HEK293 (cell line): ENCODE data around the gene FXYD6.

ENCODE experiments used
- FEZF1 ChIP-seq: fragments of 450-650 bp; formaldehyde crosslinking; IDR thresholded peaks from 2 replicates; pipeline ENCODE4 v1.5.1; 2016; ENCODE audit warnings: missing biosample characterization, missing genetic modification characterization
- KLF8 ChIP-seq: fragments of 450-650 bp; formaldehyde crosslinking; IDR thresholded peaks from 2 replicates; pipeline ENCODE4 v1.5.1; 2016; ENCODE audit warnings: missing biosample characterization, missing genetic modification characterization
- ZNF133 ChIP-seq: fragments of 450-650 bp; formaldehyde crosslinking; IDR thresholded peaks from 2 replicates; pipeline ENCODE4 v1.5.1; 2016; ENCODE audit warnings: missing biosample characterization, missing genetic modification characterization
- ZNF24 ChIP-seq: fragments of 450-650 bp; formaldehyde crosslinking; IDR thresholded peaks from 2 replicates; pipeline ENCODE4 v1.5.1; 2016; ENCODE audit warnings: missing biosample characterization, missing genetic modification characterization
- ZNF473 ChIP-seq: fragments of 450-650 bp; formaldehyde crosslinking; IDR thresholded peaks from 2 replicates; pipeline ENCODE4 v1.5.1; 2017; ENCODE audit warnings: missing biosample characterization, missing genetic modification characterization
- ZNF561 ChIP-seq: fragments of 450-650 bp; IDR thresholded peaks from 2 replicates; pipeline ENCODE4 v1.5.1; 2018; ENCODE audit warnings: missing biosample characterization, missing genetic modification characterization, borderline replicate concordance
- ZNF664 ChIP-seq: fragments of 450-650 bp; formaldehyde crosslinking; IDR thresholded peaks from 2 replicates; pipeline ENCODE4 v1.5.1; 2016; ENCODE audit warnings: missing biosample characterization, missing genetic modification characterization
- ZNF768 ChIP-seq: fragments of 450-650 bp; formaldehyde crosslinking; IDR thresholded peaks from 2 replicates; pipeline ENCODE4 v1.5.1; 2018; ENCODE audit warnings: missing biosample characterization, mild to moderate bottlenecking, missing genetic modification characterization
- TF ChIP-seq, protein P1 (sequence below): fragments of 450-650 bp; formaldehyde crosslinking; IDR thresholded peaks from 2 replicates; pipeline ENCODE4 v1.5.1; 2016; ENCODE audit warnings: missing biosample characterization, missing genetic modification characterization
- TF ChIP-seq, protein P2 (sequence below): fragments of 450-650 bp; formaldehyde crosslinking; IDR thresholded peaks from 2 replicates; pipeline ENCODE4 v1.5.1; 2017; ENCODE audit warnings: missing biosample characterization, missing genetic modification characterization
- TF ChIP-seq, protein P3 (sequence below): fragments of 450-650 bp; formaldehyde crosslinking; IDR thresholded peaks from 2 replicates; pipeline ENCODE4 v1.5.1; 2016; ENCODE audit warnings: missing biosample characterization, missing genetic modification characterization, borderline replicate concordance

DNA sequence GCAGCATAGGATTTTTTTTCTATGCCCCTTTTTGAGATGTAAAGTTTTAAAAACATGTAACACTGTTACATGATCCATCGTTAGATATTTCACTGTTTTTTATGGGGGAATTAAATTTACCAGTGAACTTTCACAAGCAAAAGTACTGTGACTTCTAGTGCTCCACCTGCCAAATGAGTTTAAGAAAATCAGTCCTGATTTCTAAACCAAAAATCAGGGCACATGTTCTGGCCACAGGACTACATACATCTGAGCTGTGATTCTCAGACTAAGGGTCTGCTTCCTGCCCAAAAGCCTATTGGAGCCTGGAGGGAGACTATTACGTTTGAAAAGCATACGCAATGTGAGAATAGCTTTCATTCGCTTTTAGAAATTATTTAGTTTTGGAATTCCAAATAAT lies 30.3 kb upstream of the FXYD6 start:
- TF ChIP-seq, protein P1, sequence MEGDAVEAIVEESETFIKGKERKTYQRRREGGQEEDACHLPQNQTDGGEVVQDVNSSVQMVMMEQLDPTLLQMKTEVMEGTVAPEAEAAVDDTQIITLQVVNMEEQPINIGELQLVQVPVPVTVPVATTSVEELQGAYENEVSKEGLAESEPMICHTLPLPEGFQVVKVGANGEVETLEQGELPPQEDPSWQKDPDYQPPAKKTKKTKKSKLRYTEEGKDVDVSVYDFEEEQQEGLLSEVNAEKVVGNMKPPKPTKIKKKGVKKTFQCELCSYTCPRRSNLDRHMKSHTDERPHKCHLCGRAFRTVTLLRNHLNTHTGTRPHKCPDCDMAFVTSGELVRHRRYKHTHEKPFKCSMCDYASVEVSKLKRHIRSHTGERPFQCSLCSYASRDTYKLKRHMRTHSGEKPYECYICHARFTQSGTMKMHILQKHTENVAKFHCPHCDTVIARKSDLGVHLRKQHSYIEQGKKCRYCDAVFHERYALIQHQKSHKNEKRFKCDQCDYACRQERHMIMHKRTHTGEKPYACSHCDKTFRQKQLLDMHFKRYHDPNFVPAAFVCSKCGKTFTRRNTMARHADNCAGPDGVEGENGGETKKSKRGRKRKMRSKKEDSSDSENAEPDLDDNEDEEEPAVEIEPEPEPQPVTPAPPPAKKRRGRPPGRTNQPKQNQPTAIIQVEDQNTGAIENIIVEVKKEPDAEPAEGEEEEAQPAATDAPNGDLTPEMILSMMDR (tag by site-specific recombination), result no peak
- no peak for TF ChIP-seq ZNF768
- TF ChIP-seq ZNF664 (tag by site-specific recombination), result no peak
- no peak for TF ChIP-seq ZNF561
- no peak for TF ChIP-seq FEZF1 (tag by site-specific recombination)
- TF ChIP-seq KLF8 (tag by site-specific recombination), result no peak
- TF ChIP-seq ZNF133 (tag by site-specific recombination), result no peak
- TF ChIP-seq, protein P2, sequence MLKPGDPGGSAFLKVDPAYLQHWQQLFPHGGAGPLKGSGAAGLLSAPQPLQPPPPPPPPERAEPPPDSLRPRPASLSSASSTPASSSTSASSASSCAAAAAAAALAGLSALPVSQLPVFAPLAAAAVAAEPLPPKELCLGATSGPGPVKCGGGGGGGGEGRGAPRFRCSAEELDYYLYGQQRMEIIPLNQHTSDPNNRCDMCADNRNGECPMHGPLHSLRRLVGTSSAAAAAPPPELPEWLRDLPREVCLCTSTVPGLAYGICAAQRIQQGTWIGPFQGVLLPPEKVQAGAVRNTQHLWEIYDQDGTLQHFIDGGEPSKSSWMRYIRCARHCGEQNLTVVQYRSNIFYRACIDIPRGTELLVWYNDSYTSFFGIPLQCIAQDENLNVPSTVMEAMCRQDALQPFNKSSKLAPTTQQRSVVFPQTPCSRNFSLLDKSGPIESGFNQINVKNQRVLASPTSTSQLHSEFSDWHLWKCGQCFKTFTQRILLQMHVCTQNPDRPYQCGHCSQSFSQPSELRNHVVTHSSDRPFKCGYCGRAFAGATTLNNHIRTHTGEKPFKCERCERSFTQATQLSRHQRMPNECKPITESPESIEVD, result no peak
- TF ChIP-seq, protein P3, sequence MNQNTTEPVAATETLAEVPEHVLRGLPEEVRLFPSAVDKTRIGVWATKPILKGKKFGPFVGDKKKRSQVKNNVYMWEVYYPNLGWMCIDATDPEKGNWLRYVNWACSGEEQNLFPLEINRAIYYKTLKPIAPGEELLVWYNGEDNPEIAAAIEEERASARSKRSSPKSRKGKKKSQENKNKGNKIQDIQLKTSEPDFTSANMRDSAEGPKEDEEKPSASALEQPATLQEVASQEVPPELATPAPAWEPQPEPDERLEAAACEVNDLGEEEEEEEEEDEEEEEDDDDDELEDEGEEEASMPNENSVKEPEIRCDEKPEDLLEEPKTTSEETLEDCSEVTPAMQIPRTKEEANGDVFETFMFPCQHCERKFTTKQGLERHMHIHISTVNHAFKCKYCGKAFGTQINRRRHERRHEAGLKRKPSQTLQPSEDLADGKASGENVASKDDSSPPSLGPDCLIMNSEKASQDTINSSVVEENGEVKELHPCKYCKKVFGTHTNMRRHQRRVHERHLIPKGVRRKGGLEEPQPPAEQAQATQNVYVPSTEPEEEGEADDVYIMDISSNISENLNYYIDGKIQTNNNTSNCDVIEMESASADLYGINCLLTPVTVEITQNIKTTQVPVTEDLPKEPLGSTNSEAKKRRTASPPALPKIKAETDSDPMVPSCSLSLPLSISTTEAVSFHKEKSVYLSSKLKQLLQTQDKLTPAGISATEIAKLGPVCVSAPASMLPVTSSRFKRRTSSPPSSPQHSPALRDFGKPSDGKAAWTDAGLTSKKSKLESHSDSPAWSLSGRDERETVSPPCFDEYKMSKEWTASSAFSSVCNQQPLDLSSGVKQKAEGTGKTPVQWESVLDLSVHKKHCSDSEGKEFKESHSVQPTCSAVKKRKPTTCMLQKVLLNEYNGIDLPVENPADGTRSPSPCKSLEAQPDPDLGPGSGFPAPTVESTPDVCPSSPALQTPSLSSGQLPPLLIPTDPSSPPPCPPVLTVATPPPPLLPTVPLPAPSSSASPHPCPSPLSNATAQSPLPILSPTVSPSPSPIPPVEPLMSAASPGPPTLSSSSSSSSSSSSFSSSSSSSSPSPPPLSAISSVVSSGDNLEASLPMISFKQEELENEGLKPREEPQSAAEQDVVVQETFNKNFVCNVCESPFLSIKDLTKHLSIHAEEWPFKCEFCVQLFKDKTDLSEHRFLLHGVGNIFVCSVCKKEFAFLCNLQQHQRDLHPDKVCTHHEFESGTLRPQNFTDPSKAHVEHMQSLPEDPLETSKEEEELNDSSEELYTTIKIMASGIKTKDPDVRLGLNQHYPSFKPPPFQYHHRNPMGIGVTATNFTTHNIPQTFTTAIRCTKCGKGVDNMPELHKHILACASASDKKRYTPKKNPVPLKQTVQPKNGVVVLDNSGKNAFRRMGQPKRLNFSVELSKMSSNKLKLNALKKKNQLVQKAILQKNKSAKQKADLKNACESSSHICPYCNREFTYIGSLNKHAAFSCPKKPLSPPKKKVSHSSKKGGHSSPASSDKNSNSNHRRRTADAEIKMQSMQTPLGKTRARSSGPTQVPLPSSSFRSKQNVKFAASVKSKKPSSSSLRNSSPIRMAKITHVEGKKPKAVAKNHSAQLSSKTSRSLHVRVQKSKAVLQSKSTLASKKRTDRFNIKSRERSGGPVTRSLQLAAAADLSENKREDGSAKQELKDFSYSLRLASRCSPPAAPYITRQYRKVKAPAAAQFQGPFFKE (tag by site-specific recombination), result no peak
- no peak for TF ChIP-seq ZNF473 (tag by site-specific recombination)
- no peak for TF ChIP-seq ZNF24 (tag by site-specific recombination)
